AG04450 (cell line): ENCODE measurements around the gene MGME1. TPM values are rescaled to one million over a fixed set of nuclear protein-coding genes. Genes with fewer than 3 reads are reported as not detected.
"Not testable (repeated sequence)": the region's sequence is repeated elsewhere in the genome, so short reads cannot be mapped to it uniquely, and the experiment has no call there.

Source experiments
- CTCF ChIA-PET: fragments of 300-600, 350-600 bp; formaldehyde crosslinking; extraction: SDS; loops from one replicate; lab custom pipeline; 2022; ENCODE audit warnings: antibody characterized with exemption, inconsistent platforms; lab: Charles Lee
- POLR2A ChIA-PET: fragments of 350-600 bp; formaldehyde crosslinking; extraction: SDS; loops from one replicate; lab custom pipeline; 2021; ENCODE audit warnings: antibody characterized with exemption, inconsistent platforms; lab: Yijun Ruan, JAX
- DNase-seq: peaks from one replicate; pipeline ENCODE4 v3.0.0-alpha.2; 2011; ENCODE audit warnings: low read depth, low spot score
- H3K27ac ChIP-seq: one replicate; pipeline ENCODE4 v1.5.1; 2012; ENCODE audit warnings: low read depth, low read length, control low read depth
- H3K27me3 ChIP-seq: one replicate; pipeline ENCODE4 v1.6.0; 2012; ENCODE audit warnings: low read length; ENCODE audit not compliant: control insufficient read depth, insufficient read depth
- H3K4me3 ChIP-seq: 2 replicates; pipeline ENCODE4 v1.5.1; 2011; ENCODE audit warnings: mild to moderate bottlenecking, low read depth, low read length, control low read depth
- H3K9me3 ChIP-seq: 2 replicates; pipeline ENCODE4 v1.5.1; 2012; ENCODE audit warnings: low read length; ENCODE audit not compliant: control insufficient read depth, insufficient read depth
- polyA plus RNA-seq: library from polyadenylated mRNA; depleted of rRNA; stranded (reverse); fragments of >200 nt; gene quantifications from 2 replicates; pipeline ENCODE4 v1.2.3, GENCODE V29; 2011
- TF ChIP-seq, protein P1 (sequence below): IDR thresholded peaks from 2 replicates; pipeline ENCODE4 v1.5.1; 2011; ENCODE audit warnings: low read depth, low read length, control low read depth, inconsistent platforms

Gene MGME1
- polyA plus RNA-seq, 1 experiment = 13.5 TPM

DNA sequence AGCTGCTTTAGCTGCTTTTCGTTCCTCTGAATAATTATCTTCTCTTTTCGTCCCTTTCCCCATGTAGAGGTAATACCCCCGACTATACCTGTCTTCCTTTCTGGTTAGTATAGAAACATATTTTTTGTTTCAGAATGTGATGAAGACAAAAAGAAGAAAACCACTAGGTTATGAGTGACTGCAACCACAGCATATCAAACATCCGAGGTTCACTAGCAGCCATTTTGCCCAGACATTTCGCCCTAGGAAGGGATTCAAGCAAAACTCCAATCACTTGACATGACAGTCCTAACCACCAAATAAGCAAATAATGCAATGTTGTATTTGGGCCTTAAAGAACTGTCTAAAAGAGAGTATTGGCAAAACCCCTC is 9.6 kb upstream of the MGME1 start:
- ChIA-PET POLR2A (interaction anchor here (0.8 to 3.0 kb wide), 4 partner anchors 9 to 22 kb away, joined by 3 to 16 read pairs (median 6); partner anchors contain the start of genes MGME1 and SNX5), CTCF (interaction anchor here (0.8 to 2.1 kb wide), 7 partner anchors 8 to 279 kb away, joined by 3 to 23 read pairs (median 8); no protein-coding TSS in a partner anchor)
- Histone ChIP-seq H3K27me3 (no peaks in the 10 kb centered on the region), H3K9me3 (no peaks in the 10 kb centered on the region), H3K4me3 (no peak overlapping the region), H3K27ac (peak overlapping the region; percentile 71)
- DNase-seq = no peak
- TF ChIP-seq, protein P1, sequence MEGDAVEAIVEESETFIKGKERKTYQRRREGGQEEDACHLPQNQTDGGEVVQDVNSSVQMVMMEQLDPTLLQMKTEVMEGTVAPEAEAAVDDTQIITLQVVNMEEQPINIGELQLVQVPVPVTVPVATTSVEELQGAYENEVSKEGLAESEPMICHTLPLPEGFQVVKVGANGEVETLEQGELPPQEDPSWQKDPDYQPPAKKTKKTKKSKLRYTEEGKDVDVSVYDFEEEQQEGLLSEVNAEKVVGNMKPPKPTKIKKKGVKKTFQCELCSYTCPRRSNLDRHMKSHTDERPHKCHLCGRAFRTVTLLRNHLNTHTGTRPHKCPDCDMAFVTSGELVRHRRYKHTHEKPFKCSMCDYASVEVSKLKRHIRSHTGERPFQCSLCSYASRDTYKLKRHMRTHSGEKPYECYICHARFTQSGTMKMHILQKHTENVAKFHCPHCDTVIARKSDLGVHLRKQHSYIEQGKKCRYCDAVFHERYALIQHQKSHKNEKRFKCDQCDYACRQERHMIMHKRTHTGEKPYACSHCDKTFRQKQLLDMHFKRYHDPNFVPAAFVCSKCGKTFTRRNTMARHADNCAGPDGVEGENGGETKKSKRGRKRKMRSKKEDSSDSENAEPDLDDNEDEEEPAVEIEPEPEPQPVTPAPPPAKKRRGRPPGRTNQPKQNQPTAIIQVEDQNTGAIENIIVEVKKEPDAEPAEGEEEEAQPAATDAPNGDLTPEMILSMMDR = no peak

DNA sequence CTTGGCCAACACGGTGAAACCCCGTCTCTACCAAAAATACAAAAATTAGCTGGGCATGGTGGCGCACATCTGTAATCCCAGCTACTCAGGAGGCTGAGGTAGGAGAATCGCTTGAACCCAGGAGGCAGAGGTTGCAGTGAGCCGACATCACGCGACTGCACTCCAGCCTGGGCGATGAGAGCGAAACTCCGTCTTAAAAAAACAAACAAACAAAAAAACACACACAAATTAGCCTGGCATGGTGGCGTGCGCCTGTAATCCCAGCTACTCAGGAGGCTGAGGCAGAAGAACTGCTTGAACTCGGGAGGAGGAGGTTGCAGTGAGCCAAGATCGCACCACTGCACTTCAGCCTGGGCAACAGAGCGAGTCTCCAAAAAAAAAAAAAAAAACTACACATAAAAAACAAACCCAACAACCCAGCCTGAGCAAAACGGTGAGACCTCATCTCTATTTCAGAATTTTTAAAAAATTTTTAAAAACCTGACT is 8.4 kb upstream of the MGME1 start:
- H3K9me3 ChIP-seq, CTCF ChIA-PET, H3K27me3 ChIP-seq, DNase-seq, H3K4me3 ChIP-seq: not testable (repeated sequence)
- POLR2A ChIA-PET = interaction anchor here (1.1 to 3.0 kb wide), 4 partner anchors 8 to 278 kb away, joined by 4 to 16 read pairs (median 7); partner anchors contain the start of genes MGME1, RRBP1 and SNX5
- H3K27ac ChIP-seq = peak overlapping the region; percentile 71

GRCh38 chr20:17960927-17961586 is 7.8 kb upstream of the MGME1 start:
- CTCF ChIA-PET = interaction anchor here (0.9 kb wide), 1 partner anchor 19 kb away, joined by 3 read pairs; no protein-coding TSS in a partner anchor

DNA sequence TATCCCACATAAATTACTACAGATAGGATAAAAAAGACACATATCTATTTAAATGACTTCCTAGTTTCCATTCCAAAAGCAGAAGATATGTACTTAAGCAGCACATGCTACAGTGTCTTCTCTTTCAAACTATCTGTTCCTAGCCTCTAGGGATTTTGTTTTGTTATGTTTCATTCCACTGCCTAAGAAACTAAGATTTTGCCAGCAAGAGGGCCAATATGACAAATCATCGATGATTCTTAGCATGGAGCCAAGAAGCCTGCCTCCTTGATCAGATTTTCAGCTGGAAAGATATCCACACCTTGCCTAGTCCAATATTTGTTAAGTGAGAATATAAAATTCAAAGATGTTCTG is 7.3 kb upstream of the MGME1 start:
- no peak overlapping the region; the same call in 1 of the 2 replicates for H3K4me3 ChIP-seq
- TF ChIP-seq, protein P1 = no peak
- no peaks in the 10 kb centered on the region for H3K9me3 ChIP-seq
- no peak for DNase-seq
- ChIA-PET CTCF (interaction anchor here (0.8 to 0.9 kb wide), 2 partner anchors 19 to 24 kb away, joined by 3 to 4 read pairs; no protein-coding TSS in a partner anchor), POLR2A (interaction anchor here (0.7 to 3.0 kb wide), 4 partner anchors 8 to 279 kb away, joined by 3 to 16 read pairs (median 4); partner anchors contain the start of genes MGME1 and RRBP1)
- no peaks in the 10 kb centered on the region for H3K27me3 ChIP-seq
- H3K27ac ChIP-seq = peak overlapping the region; percentile 42

More at GRCh38 chr20:17960927-17961586, 7.8 kb upstream of the MGME1 start:
- POLR2A ChIA-PET = interaction anchor here (0.7 to 3.0 kb wide), 4 partner anchors 8 to 279 kb away, joined by 3 to 16 read pairs (median 4); partner anchors contain the start of genes MGME1 and RRBP1
- Histone ChIP-seq H3K27ac (peak overlapping the region; percentile 71), H3K9me3 (no peaks in the 10 kb centered on the region), H3K4me3 (peak overlapping the region; percentile 15), H3K27me3 (no peaks in the 10 kb centered on the region)
- DNase-seq = peak; percentile 75
- TF ChIP-seq, protein P1 = no peak

DNA sequence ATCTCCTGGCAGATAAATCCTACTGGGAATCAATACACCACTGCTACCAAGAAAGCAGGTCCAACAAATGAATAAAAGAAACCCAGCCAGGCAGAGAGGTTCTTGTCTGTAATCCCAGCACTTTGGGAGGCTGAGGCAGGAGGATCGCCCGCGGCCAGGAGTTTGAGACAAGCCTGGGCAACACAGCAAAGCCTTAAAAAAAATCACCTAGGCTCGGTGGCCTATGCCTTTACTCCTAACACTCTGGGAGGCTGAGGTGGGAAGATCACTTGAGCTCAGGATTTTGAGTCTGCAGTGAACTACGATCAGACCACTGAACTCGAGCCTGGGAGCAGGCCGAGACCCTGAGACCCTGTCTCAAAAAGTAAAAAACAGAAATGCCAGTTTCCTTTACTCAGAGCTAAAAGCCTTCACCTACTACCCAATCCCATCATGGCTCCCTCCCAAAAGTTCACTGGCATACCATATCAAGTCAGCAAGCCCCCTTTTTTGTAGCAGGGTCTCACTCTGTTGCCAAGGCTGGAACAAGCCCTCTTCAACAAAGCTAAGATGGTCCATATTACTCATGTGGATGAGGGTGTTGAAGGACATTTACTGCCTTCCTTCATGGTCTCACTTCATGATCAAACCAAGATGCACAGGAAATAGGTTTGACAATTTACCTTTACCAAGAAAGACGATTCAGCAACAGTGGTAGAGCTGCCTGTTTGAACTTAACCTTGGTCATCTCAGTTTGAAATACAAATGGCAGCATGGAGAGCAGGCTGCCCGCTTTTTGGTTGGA is 5.5 kb upstream of the MGME1 start:
- CTCF ChIA-PET = interaction anchor here (3.8 kb wide), 1 partner anchor 25 kb away, joined by 16 read pairs; no protein-coding TSS in a partner anchor
- no peaks in the 10 kb centered on the region for H3K9me3 ChIP-seq
- H3K27me3 ChIP-seq = no peaks in the 10 kb centered on the region
- H3K27ac ChIP-seq = no peak overlapping the region
- TF ChIP-seq, protein P1 = no peak
- no peak overlapping the region for H3K4me3 ChIP-seq
- DNase-seq = no peak
- POLR2A ChIA-PET = interaction anchor here (0.6 kb wide), 2 partner anchors 457 to 1588 kb away, joined by 3 to 4 read pairs; no protein-coding TSS in a partner anchor
